H9 (cell line): Measurements from ENCODE around the gene ACSBG1. TPM values are rescaled to one million over a fixed set of nuclear protein-coding genes. Genes with fewer than 3 reads are reported as not detected.

ENCODE experiments used
- DNase-seq: peaks from one replicate; pipeline ENCODE4 v3.0.0-alpha.2; 2017
- H2AFZ ChIP-seq: one replicate; pipeline ENCODE4 v1.6.1; 2013; ENCODE audit warnings: mild to moderate bottlenecking, low read length, control low read depth, moderate library complexity
- H2AK5ac ChIP-seq: 2 replicates; pipeline ENCODE4 v1.6.1; 2013; ENCODE audit warnings: low read length, control low read depth, mixed read lengths; ENCODE audit not compliant: insufficient read length
- H2BK120ac ChIP-seq: one replicate; pipeline ENCODE4 v1.6.1; 2013; ENCODE audit warnings: low read depth, mild to moderate bottlenecking, low read length, control low read depth, inconsistent platforms; ENCODE audit not compliant: poor library complexity, severe bottlenecking
- H2BK12ac ChIP-seq: 2 replicates; pipeline ENCODE4 v1.6.1; 2013; ENCODE audit warnings: low read length, control low read depth, mixed read lengths, low read depth; ENCODE audit not compliant: insufficient read length
- H2BK15ac ChIP-seq: 2 replicates; pipeline ENCODE4 v1.6.1; 2013; ENCODE audit warnings: low read depth, low read length, control low read depth
- H2BK20ac ChIP-seq: one replicate; pipeline ENCODE4 v1.6.1; 2013; ENCODE audit warnings: low read depth, mild to moderate bottlenecking, low read length, control low read depth, inconsistent platforms; ENCODE audit not compliant: poor library complexity, severe bottlenecking
- H2BK5ac ChIP-seq: 2 replicates; pipeline ENCODE4 v1.6.1; 2013; ENCODE audit warnings: low read length, control low read depth, mixed read lengths; ENCODE audit not compliant: insufficient read length
- H3K14ac ChIP-seq: 2 replicates; pipeline ENCODE4 v1.6.1; 2013; ENCODE audit warnings: low read length, control low read depth; ENCODE audit not compliant: insufficient read depth
- H3K18ac ChIP-seq: 2 replicates; pipeline ENCODE4 v1.6.1; 2013; ENCODE audit warnings: low read depth, mild to moderate bottlenecking, mixed read lengths, low read length, control low read depth; ENCODE audit not compliant: insufficient read length
- H3K23ac ChIP-seq: 2 replicates; pipeline ENCODE4 v1.6.1; 2013; ENCODE audit warnings: low read length, control low read depth, mixed read lengths, low read depth; ENCODE audit not compliant: insufficient read length
- H3K23me2 ChIP-seq: 2 replicates; pipeline ENCODE4 v1.6.1; 2013; ENCODE audit warnings: low read depth, mild to moderate bottlenecking, mixed read lengths, low read length, control low read depth; ENCODE audit not compliant: insufficient read length, poor library complexity, severe bottlenecking
- H3K27ac ChIP-seq: 2 replicates; pipeline ENCODE4 v1.5.1; 2013; ENCODE audit warnings: low read length, control low read depth, mixed read lengths, low read depth; ENCODE audit not compliant: insufficient read length
- H3K27me3 ChIP-seq: 2 replicates; pipeline ENCODE4 v1.6.1; 2013; ENCODE audit warnings: low read length, control low read depth, inconsistent platforms; ENCODE audit not compliant: insufficient read depth
- H3K4ac ChIP-seq: 2 replicates; pipeline ENCODE4 v1.6.1; 2013; ENCODE audit warnings: low read depth, mild to moderate bottlenecking, control low read depth, inconsistent platforms, low read length, moderate library complexity
- H3K4me1 ChIP-seq: 2 replicates; pipeline ENCODE4 v1.6.1; 2013; ENCODE audit warnings: low read length, control low read depth, inconsistent platforms; ENCODE audit not compliant: insufficient read depth
- H3K4me2 ChIP-seq: 2 replicates; pipeline ENCODE4 v1.6.1; 2013; ENCODE audit warnings: low read length, control low read depth, mixed read lengths; ENCODE audit not compliant: insufficient read length, insufficient read depth
- H3K56ac ChIP-seq: 2 replicates; pipeline ENCODE4 v1.6.1; 2013; ENCODE audit warnings: low read depth, mild to moderate bottlenecking, mixed read lengths, low read length, control low read depth; ENCODE audit not compliant: insufficient read length
- H3K79me1 ChIP-seq: 2 replicates; pipeline ENCODE4 v1.6.1; 2013; ENCODE audit warnings: low read depth, mild to moderate bottlenecking, moderate library complexity, low read length, control low read depth, inconsistent platforms; ENCODE audit not compliant: insufficient read depth, poor library complexity, severe bottlenecking
- H3K79me2 ChIP-seq: 2 replicates; pipeline ENCODE4 v1.6.1; 2013; ENCODE audit warnings: low read length, control low read depth, inconsistent platforms; ENCODE audit not compliant: insufficient read depth
- H3K9ac ChIP-seq: 2 replicates; pipeline ENCODE4 v1.6.1; 2013; ENCODE audit warnings: low read length, control low read depth, mixed read lengths; ENCODE audit not compliant: insufficient read length; ENCODE audit errors: extremely low read depth
- H3K9me3 ChIP-seq: one replicate; pipeline ENCODE4 v1.6.1; 2013; ENCODE audit warnings: low read depth, low read length, inconsistent platforms; ENCODE audit not compliant: control insufficient read depth
- H3T11ph ChIP-seq: one replicate; pipeline ENCODE4 v1.6.1; 2013; ENCODE audit warnings: mild to moderate bottlenecking, low read length, control low read depth, inconsistent platforms
- H4K20me1 ChIP-seq: one replicate; pipeline ENCODE4 v1.6.1; 2013; ENCODE audit not compliant: control insufficient read depth, insufficient read length, insufficient read depth
- H4K5ac ChIP-seq: 2 replicates; pipeline ENCODE4 v1.6.1; 2013; ENCODE audit warnings: low read depth, mild to moderate bottlenecking, mixed read lengths, low read length, control low read depth; ENCODE audit not compliant: insufficient read length
- H4K8ac ChIP-seq: replicated peaks from 2 replicates; pipeline ENCODE4 v1.6.1; 2013; ENCODE audit warnings: low read length, control low read depth, mixed read lengths, low read depth; ENCODE audit not compliant: insufficient read length
- H4K91ac ChIP-seq: 2 replicates; pipeline ENCODE4 v1.6.1; 2013; ENCODE audit warnings: low read depth, mild to moderate bottlenecking, moderate library complexity, mixed read lengths, low read length, control low read depth; ENCODE audit not compliant: insufficient read length
- H3K27ac Mint-ChIP-seq, 3 experiments: 2 replicates in 2 of 3; 3 replicates in 1 of 3; pipeline ENCODE4 v1.8.0; 2020 to 2021; ENCODE audit warnings: mixed read lengths in 3 of 3, mild to moderate bottlenecking in 1 of 3, moderate library complexity in 1 of 3
- H3K27me3 Mint-ChIP-seq: 2 replicates; pipeline ENCODE4 v1.8.0; 2021; ENCODE audit warnings: low read depth, mild to moderate bottlenecking, moderate library complexity, mixed read lengths
- H3K36me3 Mint-ChIP-seq, 3 experiments: 2 replicates in 2 of 3; 3 replicates in 1 of 3; pipeline ENCODE4 v1.8.0; 2020 to 2021; ENCODE audit warnings: low read depth in 3 of 3, mixed read lengths in 3 of 3; ENCODE audit not compliant: insufficient read depth in 1 of 3
- H3K4me1 Mint-ChIP-seq, 2 experiments: 2 replicates each; pipeline ENCODE4 v1.8.0; 2020; ENCODE audit warnings: mixed read lengths in 2 of 2
- H3K4me3 Mint-ChIP-seq, 2 experiments: 2 replicates in 1 of 2; 3 replicates in 1 of 2; pipeline ENCODE4 v1.8.0; 2020 to 2021; ENCODE audit warnings: mild to moderate bottlenecking in 2 of 2, mixed read lengths in 2 of 2, moderate library complexity in 1 of 2
- H3K9me3 Mint-ChIP-seq, 2 experiments: 2 replicates in 1 of 2; 3 replicates in 1 of 2; pipeline ENCODE4 v1.8.0; 2020; ENCODE audit warnings: mild to moderate bottlenecking in 2 of 2, mixed read lengths in 2 of 2, moderate library complexity in 1 of 2
- CTCF ChIP-seq: fragments of 200-600 bp; sonication (generic); conservative IDR thresholded peaks from 3 replicates; pipeline ENCODE4 v1.8.0; 2021; ENCODE audit warnings: antibody characterized with exemption, mild to moderate bottlenecking
- WGBS: extraction: QIAGEN DNeasy Blood & Tissue Kit; methylation state at CpG from one replicate; pipeline ENCODE4 v1.1.7; 2013; ENCODE audit warnings: missing lambda C conversion rate, low lambda C conversion rate, mixed read lengths; ENCODE audit not compliant: insufficient read length; ENCODE audit errors: extremely low coverage; 5-methylcytosine and 5-hydroxymethylcytosine counted together
- total RNA-seq: library from RNA; stranded (reverse); gene quantifications from 2 replicates; pipeline ENCODE4 v1.2.1, GENCODE V29; 2021

The ACSBG1 gene
- total RNA-seq, 1 experiment from 2014 or later = 2.2 TPM

DNA sequence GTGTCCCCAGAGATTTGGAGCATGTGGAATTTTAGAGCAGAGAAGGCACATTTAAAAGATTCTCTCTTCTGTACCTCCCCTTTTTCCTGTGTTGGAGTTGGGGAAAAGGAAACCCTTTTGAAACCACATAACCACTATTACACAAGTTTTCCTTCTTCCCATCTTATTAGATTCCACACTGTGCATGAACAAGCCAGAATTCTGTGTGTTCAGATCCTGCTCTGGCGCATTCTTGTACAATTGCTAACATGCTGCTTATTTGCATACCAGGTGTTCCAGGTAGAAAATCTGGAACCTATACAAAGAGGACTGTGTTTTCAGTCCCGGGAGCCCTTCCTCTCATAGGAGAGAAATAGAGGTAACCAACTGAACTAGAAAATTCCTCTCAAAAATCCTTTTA is 100.6 kb downstream of the ACSBG1 start:
- H2AK5ac ChIP-seq = no peak overlapping the region
- no peak overlapping the region for H4K8ac ChIP-seq
- H3K4me2 ChIP-seq = no peak overlapping the region
- no peak overlapping the region for H4K91ac ChIP-seq
- H3K18ac ChIP-seq = no peak overlapping the region
- no peak overlapping the region for H3K23ac ChIP-seq
- H3K27me3 ChIP-seq = no peaks in the 10 kb centered on the region
- no CpG with 5 or more reads among the region's 2 CpGs for WGBS
- no peak overlapping the region for H2BK5ac ChIP-seq
- no peak overlapping the region for H3K56ac ChIP-seq
- peaks cover 3% of the 10 kb centered on the region; the same call in 1 of the 2 replicates for H3K4me1 ChIP-seq
- no peaks in the 10 kb centered on the region for H3K79me2 ChIP-seq
- no peak overlapping the region for H4K5ac ChIP-seq
- Mint-ChIP-seq H3K27me3 (peaks cover 2% of the 10 kb centered on the region; the same call in 1 of the 2 replicates), H3K4me1 (peaks cover 20 to 23% of the 10 kb centered on the region in 2 experiments), H3K9me3 (no peaks in the 10 kb centered on the region; a peak in 1 of 5 replicates), H3K36me3 (no peaks in the 10 kb centered on the region), H3K27ac (no peak overlapping the region), H3K4me3 (no peak overlapping the region)
- DNase-seq = no peak
- H3T11ph ChIP-seq = no peak overlapping the region
- no peak overlapping the region for H2BK15ac ChIP-seq
- H2BK120ac ChIP-seq = no peak overlapping the region
- no peak overlapping the region for H2AFZ ChIP-seq
- no peak overlapping the region for H2BK12ac ChIP-seq
- H4K20me1 ChIP-seq = no peaks in the 10 kb centered on the region
- H3K4ac ChIP-seq = no peak overlapping the region
- no peak overlapping the region for H3K14ac ChIP-seq
- H3K23me2 ChIP-seq = peaks cover 6% of the 10 kb centered on the region
- H3K9me3 ChIP-seq = no peaks in the 10 kb centered on the region
- no peak overlapping the region for H2BK20ac ChIP-seq
- no peak for TF ChIP-seq CTCF
- H3K79me1 ChIP-seq = no peaks in the 10 kb centered on the region
- no peak overlapping the region for H3K9ac ChIP-seq
- H3K27ac ChIP-seq = no peak overlapping the region
